AG10803 (cell line): ENCODE data around the gene CD7.
A peak's percentile ranks its signal among the peaks of the same experiment; 100 is the strongest.

Source experiments
- DNase-seq: peaks from one replicate; pipeline ENCODE4 v3.0.0; 2010; ENCODE audit warnings: low read depth
- H3K4me3 ChIP-seq: 2 replicates; pipeline ENCODE4 v1.5.1; 2011; ENCODE audit warnings: mild to moderate bottlenecking, low read length, control low read depth
- TF ChIP-seq, protein P1 (sequence below): conservative IDR thresholded peaks from 2 replicates; pipeline ENCODE4 v1.5.1; 2011; ENCODE audit warnings: mild to moderate bottlenecking, low read length, control low read depth, inconsistent platforms

The CD7 gene

GRCh38 chr17:82334622-82335394 is 17.4 kb upstream of the CD7 start:
- no peak for DNase-seq
- peak overlapping the region; percentile 54 for H3K4me3 ChIP-seq

GRCh38 chr17:82334204-82334621 is 16.8 kb upstream of the CD7 start:
- peak overlapping the region; percentile 54 for H3K4me3 ChIP-seq
- TF ChIP-seq, protein P1, sequence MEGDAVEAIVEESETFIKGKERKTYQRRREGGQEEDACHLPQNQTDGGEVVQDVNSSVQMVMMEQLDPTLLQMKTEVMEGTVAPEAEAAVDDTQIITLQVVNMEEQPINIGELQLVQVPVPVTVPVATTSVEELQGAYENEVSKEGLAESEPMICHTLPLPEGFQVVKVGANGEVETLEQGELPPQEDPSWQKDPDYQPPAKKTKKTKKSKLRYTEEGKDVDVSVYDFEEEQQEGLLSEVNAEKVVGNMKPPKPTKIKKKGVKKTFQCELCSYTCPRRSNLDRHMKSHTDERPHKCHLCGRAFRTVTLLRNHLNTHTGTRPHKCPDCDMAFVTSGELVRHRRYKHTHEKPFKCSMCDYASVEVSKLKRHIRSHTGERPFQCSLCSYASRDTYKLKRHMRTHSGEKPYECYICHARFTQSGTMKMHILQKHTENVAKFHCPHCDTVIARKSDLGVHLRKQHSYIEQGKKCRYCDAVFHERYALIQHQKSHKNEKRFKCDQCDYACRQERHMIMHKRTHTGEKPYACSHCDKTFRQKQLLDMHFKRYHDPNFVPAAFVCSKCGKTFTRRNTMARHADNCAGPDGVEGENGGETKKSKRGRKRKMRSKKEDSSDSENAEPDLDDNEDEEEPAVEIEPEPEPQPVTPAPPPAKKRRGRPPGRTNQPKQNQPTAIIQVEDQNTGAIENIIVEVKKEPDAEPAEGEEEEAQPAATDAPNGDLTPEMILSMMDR = no peak
- DNase-seq = no peak

More at GRCh38 chr17:82334622-82335394, 17.4 kb upstream of the CD7 start:
- TF ChIP-seq, protein P1 = no peak

GRCh38 chr17:82333279-82334171 is 16.1 kb upstream of the CD7 start, which contains the start of gene SECTM1:
Gene SECTM1 (minus strand): TSS chr17:82333766. CDS start chr17:82327240, 6,526 bp downstream.
- TF ChIP-seq, protein P1 = no peak
- H3K4me3 ChIP-seq = peak within 1 kb of the TSS; percentile 64
- DNase-seq = peak; percentile 56

- peak overlapping the region; percentile 64 for H3K4me3 ChIP-seq
- TF ChIP-seq, protein P1 = no peak
- peak; percentile 47 for DNase-seq
These were observed 15.4 kb upstream of the CD7 start for GRCh38 chr17:82332669-82333278.

GRCh38 chr17:82331345-82331939 is 14.0 kb upstream of the CD7 start:
- no peak for DNase-seq

More at GRCh38 chr17:82331345-82331939, 14.0 kb upstream of the CD7 start:
- TF ChIP-seq, protein P1 = no peak
- H3K4me3 ChIP-seq = no peak overlapping the region
